Upper lobe of left lung (tissue), 4 donors: ENCODE results near the gene RHBDF2.

Experiments used
- POLR2AphosphoS5 ChIP-seq, 2 donors: sonication (generic); formaldehyde crosslinking; IDR thresholded peaks; one replicate each; pipeline ENCODE4 v1.5.1; 2017; ENCODE audit warnings: antibody characterized with exemption in 2 of 2
- TF ChIP-seq, protein P1 (sequence below), 6 experiments: fragments of 450-650 bp in 4 of 6; fragments of 200-600 bp in 2 of 6; sonication (generic) in 2 of 6; IDR thresholded peaks; one replicate each; pipeline ENCODE4 v1.5.1; 2016 to 2019; ENCODE audit warnings: antibody characterized with exemption in 6 of 6

DNA sequence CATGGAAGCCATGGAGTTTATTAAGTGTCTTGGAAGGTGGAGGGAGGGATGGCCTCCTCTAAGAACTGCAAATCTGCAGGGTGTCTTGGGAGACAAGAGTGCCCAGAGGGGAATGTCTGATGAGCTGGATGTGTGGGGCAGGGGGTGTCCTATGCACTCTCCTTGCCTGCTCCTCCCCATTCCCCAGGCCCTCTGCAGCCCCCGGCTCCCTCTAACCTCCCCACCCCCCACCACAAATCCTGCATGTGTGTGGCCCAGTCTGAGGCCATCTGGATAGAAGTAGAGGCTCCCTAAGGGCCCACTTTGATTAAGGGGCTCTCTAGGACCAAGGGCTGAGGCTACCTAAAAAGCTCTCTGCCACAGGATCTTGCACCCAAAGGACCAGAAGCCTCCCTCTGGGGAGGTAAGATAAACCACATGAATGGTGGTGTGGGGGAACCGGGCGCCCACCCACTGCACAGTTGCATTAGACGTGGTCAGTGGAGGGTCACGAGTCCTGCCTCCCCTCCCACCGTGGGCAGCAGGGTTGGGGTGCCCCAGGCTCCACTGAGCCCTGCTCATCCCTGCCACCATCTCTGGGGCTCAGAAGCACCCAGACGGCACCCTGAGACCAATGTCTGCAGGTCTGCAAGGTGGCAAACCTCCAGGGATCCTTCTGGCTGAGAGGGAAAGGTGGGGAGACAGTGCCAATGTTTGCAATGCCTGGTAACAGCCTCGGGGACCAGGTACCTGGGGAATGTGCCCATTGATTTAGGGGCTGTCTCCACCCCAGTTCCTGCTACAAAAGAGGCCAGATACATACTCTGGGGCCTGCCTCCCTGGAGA lies 33.2 kb downstream of the RHBDF2 start:
- no peak for TF ChIP-seq POLR2AphosphoS5 (IDR thresholded peaks at IDR 0.05)
- TF ChIP-seq, protein P1, sequence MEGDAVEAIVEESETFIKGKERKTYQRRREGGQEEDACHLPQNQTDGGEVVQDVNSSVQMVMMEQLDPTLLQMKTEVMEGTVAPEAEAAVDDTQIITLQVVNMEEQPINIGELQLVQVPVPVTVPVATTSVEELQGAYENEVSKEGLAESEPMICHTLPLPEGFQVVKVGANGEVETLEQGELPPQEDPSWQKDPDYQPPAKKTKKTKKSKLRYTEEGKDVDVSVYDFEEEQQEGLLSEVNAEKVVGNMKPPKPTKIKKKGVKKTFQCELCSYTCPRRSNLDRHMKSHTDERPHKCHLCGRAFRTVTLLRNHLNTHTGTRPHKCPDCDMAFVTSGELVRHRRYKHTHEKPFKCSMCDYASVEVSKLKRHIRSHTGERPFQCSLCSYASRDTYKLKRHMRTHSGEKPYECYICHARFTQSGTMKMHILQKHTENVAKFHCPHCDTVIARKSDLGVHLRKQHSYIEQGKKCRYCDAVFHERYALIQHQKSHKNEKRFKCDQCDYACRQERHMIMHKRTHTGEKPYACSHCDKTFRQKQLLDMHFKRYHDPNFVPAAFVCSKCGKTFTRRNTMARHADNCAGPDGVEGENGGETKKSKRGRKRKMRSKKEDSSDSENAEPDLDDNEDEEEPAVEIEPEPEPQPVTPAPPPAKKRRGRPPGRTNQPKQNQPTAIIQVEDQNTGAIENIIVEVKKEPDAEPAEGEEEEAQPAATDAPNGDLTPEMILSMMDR (IDR thresholded peaks at IDR 0.05), result no peak
